Vagina (tissue), 2 donors: Measurements from ENCODE around the gene WNT5B. TPM values are rescaled to one million over a fixed set of nuclear protein-coding genes. Genes with fewer than 3 reads are reported as not detected.

Experiments
- DNase-seq, 2 donors: peaks; one replicate each; pipeline ENCODE4 v3.0.0-alpha.2; 2017; ENCODE audit errors: extremely low spot score in 2 of 2
- H3K27ac ChIP-seq: fragments of 200-600 bp; sonication (generic); one replicate; pipeline ENCODE4 v1.5.1; 2019
- H3K27me3 ChIP-seq: fragments of 200-600 bp; sonication (generic); one replicate; pipeline ENCODE4 v1.5.1; 2019
- H3K36me3 ChIP-seq, 2 donors: fragments of 200-600 bp; sonication (generic); one replicate each; pipeline ENCODE4 v1.5.1; 2017 to 2019
- H3K4me1 ChIP-seq: fragments of 200-600 bp; sonication (generic); one replicate; pipeline ENCODE4 v1.5.1; 2019
- H3K4me3 ChIP-seq, 2 donors: fragments of 200-600 bp; sonication (generic); 1 replicate in 1 of 2; 2 replicates in 1 of 2; pipeline ENCODE4 v1.5.1; 2016 to 2019
- H3K9me3 ChIP-seq: fragments of 200-600 bp; sonication (generic); one replicate; pipeline ENCODE4 v1.5.1; 2019
- POLR2A ChIP-seq, 2 donors: fragments of 450-650 bp; IDR thresholded peaks; one replicate each; pipeline ENCODE4 v1.6.1; 2017; ENCODE audit warnings: antibody characterized with exemption in 2 of 2, mild to moderate bottlenecking in 2 of 2, moderate library complexity in 2 of 2
- POLR2AphosphoS5 ChIP-seq, 2 donors: sonication (generic); formaldehyde crosslinking; IDR thresholded peaks; one replicate each; pipeline ENCODE4 v1.9.0; 2017; ENCODE audit warnings: antibody characterized with exemption in 2 of 2, mild to moderate bottlenecking in 2 of 2, low read depth in 1 of 2; ENCODE audit not compliant: insufficient read depth in 1 of 2
- intact Hi-C: fragments of 100-400 bp; cut with DNase I; formaldehyde crosslinking; loops from one replicate; pipeline ENCODE4 v1.15.1; 2023
- total RNA-seq: library from RNA; depleted of rRNA; stranded (reverse); fragments of >200 nt; gene quantifications from one replicate; pipeline ENCODE4 v1.2.3, GENCODE V29; 2016
- TF ChIP-seq, protein P1 (sequence below), 3 experiments: fragments of 450-650 bp in 2 of 3; fragments of 200-600 bp in 1 of 3; sonication (generic) in 1 of 3; IDR thresholded peaks; one replicate each; pipeline ENCODE4 v1.5.1; 2017 to 2019; ENCODE audit warnings: antibody characterized with exemption in 3 of 3, mild to moderate bottlenecking in 2 of 3, moderate library complexity in 2 of 3

Gene WNT5B
- total RNA-seq, 1 donor from 2014 or later: 7.6 TPM

DNA sequence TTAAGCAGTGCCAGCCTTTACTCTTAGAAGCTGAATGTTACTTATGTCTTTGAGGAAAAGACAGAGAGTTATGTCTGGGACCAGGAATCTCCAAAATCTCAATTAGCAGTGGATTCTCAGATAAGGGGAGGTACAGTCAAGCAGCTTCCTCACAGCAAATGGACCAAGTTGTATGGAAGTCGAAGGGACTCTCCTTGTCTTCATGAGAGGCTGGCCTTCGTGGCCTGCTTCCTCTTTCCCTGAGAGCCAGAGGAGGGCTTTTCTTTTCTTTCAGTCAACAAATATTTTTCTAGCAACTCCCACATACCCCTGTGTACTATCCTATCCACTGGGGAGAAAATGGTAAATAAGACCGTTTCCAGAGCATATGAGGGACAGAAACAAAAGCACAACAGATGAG lies 6.6 kb upstream of the WNT5B start:
- Histone ChIP-seq H3K9me3 (no peaks in the 10 kb centered on the region), H3K27me3 (no peaks in the 10 kb centered on the region), H3K4me1 (peaks cover 9% of the 10 kb centered on the region), H3K27ac (no peak overlapping the region), H3K4me3 (no peak overlapping the region), H3K36me3 (no peaks in the 10 kb centered on the region)
- intact Hi-C loops: loop anchor here (10.0 kb wide), 1 partner anchor 1302 kb away; no protein-coding TSS in a partner anchor
- no peak for DNase-seq
- TF ChIP-seq, protein P1, sequence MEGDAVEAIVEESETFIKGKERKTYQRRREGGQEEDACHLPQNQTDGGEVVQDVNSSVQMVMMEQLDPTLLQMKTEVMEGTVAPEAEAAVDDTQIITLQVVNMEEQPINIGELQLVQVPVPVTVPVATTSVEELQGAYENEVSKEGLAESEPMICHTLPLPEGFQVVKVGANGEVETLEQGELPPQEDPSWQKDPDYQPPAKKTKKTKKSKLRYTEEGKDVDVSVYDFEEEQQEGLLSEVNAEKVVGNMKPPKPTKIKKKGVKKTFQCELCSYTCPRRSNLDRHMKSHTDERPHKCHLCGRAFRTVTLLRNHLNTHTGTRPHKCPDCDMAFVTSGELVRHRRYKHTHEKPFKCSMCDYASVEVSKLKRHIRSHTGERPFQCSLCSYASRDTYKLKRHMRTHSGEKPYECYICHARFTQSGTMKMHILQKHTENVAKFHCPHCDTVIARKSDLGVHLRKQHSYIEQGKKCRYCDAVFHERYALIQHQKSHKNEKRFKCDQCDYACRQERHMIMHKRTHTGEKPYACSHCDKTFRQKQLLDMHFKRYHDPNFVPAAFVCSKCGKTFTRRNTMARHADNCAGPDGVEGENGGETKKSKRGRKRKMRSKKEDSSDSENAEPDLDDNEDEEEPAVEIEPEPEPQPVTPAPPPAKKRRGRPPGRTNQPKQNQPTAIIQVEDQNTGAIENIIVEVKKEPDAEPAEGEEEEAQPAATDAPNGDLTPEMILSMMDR (IDR thresholded peaks at IDR 0.05): no peak
- TF ChIP-seq POLR2A (IDR thresholded peaks at IDR 0.05) (no peak), POLR2AphosphoS5 (IDR thresholded peaks at IDR 0.05; ENCODE audit: insufficient read depth in 1 of 2, low read depth in 1 of 2) (no peak)

DNA sequence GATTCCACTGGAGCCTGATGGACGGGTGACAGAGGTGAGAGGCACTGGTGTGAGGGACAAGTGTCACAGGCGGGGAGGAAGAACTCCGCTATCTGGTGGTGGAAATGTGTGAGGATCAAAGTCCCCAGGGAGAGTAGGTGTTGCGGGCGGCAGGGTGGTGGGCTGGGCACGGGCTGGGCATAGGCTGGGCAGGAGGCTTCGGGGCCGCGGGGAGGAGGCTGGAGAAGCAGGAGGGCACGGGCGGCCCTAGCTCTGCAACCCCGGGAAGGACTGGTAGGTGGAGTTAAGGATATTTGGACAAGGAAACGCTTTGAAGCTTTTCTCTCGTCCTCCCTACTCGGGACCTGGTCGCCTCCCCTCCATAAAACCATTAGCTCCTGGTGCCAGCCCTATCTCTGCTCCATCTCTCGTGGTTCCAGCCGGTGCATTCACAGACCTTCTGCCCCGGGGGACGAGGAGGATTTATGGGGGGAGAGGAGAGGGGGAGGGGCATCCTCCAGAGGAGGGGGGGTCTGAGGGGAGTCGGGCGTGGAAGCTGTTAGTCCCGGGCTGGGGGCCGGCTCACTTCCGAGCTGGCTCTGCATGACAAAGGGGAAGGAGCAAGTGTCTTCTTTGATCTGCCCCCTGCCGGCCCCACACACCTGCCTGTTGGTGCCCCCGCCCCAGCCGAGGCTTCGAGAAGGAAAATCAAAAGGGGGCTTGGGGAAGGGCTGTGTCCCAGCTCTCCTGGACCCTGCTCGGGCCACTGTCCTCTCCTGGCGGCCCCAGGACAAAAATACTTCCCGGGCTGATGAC lies 504 bp downstream of the WNT5B start:
- intact Hi-C loops: loop anchor here (10.0 kb wide), 1 partner anchor 1295 kb away; no protein-coding TSS in a partner anchor
- Histone ChIP-seq H3K27ac (peak overlapping the region; percentile 22), H3K4me3 (peak overlapping the region; percentile 47 to 82), H3K27me3 (no peaks in the 10 kb centered on the region), H3K36me3 (no peaks in the 10 kb centered on the region), H3K4me1 (peaks cover 30% of the 10 kb centered on the region), H3K9me3 (no peaks in the 10 kb centered on the region)
- TF ChIP-seq, protein P1 (IDR thresholded peaks at IDR 0.05): no peak
- TF ChIP-seq POLR2A (IDR thresholded peaks at IDR 0.05) (no peak), POLR2AphosphoS5 (IDR thresholded peaks at IDR 0.05; ENCODE audit: insufficient read depth in 1 of 2, low read depth in 1 of 2) (no peak)
- no peak for DNase-seq

DNA sequence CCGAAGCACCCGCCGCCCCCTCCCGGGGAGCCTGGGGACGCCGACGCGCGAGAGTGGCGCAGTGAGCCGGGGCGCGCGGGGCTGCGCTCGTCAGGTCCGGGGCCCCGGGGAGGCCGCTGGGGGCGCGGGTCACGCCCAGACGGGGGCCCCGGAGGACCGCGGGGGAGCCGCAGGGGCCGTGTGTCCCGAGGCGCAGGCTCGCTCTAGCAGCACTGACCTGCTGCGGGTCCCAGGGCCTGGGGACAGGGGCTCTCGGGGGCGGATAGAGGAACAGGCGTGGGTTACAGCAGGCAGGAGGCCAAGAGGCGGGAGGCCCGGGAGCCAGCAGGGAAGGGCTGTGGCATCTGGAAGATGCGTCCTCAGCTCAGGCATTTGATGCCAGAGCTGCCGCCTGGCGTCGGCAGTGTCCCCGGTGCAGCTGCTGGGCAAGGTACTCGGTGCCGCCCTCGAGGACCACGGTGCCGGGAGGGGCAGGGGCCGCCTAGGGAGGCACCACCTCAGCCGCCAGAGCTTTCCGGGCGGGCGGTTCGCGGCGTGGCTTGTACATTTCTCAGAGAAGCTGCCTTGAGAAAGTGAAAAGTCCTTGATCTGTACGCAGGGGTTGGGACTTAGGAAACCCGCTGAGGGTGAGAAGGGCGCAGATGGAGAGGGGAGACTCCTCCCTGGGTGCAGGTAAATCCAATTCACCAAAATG lies 1.2 kb downstream of the WNT5B start:
- H3K27ac ChIP-seq: peak overlapping the region; percentile 22
- peaks cover 28% of the 10 kb centered on the region for H3K4me1 ChIP-seq
- TF ChIP-seq POLR2AphosphoS5 (IDR thresholded peaks at IDR 0.05; ENCODE audit: insufficient read depth in 1 of 2, low read depth in 1 of 2): no peak
- TF ChIP-seq, protein P1 (IDR thresholded peaks at IDR 0.05): no peak
- TF ChIP-seq POLR2A (IDR thresholded peaks at IDR 0.05): no peak
- DNase-seq: no peak
- H3K4me3 ChIP-seq: peak overlapping the region; percentile 47 to 82
- H3K27me3 ChIP-seq: no peaks in the 10 kb centered on the region
- intact Hi-C loops: no loop called here
- no peaks in the 10 kb centered on the region for H3K36me3 ChIP-seq
- no peaks in the 10 kb centered on the region for H3K9me3 ChIP-seq

DNA sequence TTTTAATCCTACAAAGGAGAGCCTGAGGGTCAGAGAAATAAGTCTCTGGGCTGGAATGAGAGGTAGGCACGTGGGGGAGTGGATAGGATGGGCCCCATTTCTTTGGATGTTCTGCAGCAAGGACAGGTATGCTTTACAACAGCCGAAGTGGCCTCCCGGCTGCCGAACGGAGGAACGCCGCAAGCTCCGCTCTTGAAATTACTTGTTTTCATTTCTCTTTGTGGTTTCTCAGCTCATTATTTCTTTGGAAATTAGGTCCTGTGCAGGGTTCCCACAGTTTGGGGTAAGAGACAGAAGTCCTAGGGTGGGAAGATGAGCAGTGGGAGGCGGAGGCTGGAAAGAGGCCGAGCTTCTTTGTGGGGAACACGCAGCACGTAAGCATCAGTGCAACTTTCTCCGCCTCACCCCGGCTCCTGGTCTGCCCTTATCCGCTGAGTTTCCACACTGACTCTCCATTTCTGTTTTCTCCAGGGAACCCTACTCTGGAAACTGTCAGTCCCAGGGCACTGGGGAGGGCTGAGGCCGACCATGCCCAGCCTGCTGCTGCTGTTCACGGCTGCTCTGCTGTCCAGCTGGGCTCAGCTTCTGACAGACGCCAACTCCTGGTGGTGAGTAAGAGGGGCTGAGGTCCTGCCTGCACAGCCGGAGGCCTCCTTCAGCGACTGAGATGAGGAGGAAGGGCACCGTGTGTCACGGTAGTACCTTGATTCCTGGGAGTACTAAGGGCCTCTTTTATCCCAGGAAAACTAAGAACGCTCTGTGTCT lies 2.0 kb downstream of the WNT5B start:
- peaks cover 21% of the 10 kb centered on the region for H3K4me1 ChIP-seq
- TF ChIP-seq POLR2AphosphoS5 (IDR thresholded peaks at IDR 0.05; ENCODE audit: insufficient read depth in 1 of 2, low read depth in 1 of 2) (no peak), POLR2A (IDR thresholded peaks at IDR 0.05) (no peak)
- TF ChIP-seq, protein P1 (IDR thresholded peaks at IDR 0.05): no peak
- H3K9me3 ChIP-seq: no peaks in the 10 kb centered on the region
- no peaks in the 10 kb centered on the region for H3K27me3 ChIP-seq
- H3K27ac ChIP-seq: peak overlapping the region; percentile 22
- intact Hi-C loops: no loop called here
- peak overlapping the region; percentile 47 to 82 for H3K4me3 ChIP-seq
- no peak for DNase-seq
- H3K36me3 ChIP-seq: no peaks in the 10 kb centered on the region
